IPS-11a (cell line): ENCODE results near the gene C10orf95.

Experiments
- H3K4me3 ChIP-seq: one replicate; pipeline ENCODE4 v1.5.1; 2013; ENCODE audit warnings: low read depth, low read length, control low read depth

C10orf95 gene

DNA sequence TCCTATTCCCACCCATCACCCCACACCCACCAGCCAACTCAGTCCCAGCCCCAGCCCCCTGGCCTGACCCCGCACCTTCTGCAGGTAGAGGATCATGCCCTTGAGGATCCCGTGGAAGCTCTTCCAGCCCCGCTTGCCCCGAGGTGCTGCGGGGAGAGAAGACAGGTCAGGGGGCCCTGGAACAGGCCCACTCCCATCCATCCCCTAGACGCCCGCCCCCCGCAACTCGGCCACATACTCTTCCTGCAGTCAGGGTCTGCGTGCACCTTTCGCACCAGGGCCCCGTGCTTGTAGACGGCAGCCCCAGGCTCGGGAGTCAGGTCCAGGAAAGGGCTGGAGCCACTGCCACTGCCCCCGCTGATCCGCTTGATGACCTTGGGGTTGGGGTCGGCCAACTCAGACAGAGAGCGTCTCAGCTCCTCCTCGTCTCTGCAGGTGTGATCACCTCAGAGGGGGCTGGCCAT, 46.2 kb downstream of the C10orf95 start:
- H3K4me3 ChIP-seq: no peak overlapping the region

DNA sequence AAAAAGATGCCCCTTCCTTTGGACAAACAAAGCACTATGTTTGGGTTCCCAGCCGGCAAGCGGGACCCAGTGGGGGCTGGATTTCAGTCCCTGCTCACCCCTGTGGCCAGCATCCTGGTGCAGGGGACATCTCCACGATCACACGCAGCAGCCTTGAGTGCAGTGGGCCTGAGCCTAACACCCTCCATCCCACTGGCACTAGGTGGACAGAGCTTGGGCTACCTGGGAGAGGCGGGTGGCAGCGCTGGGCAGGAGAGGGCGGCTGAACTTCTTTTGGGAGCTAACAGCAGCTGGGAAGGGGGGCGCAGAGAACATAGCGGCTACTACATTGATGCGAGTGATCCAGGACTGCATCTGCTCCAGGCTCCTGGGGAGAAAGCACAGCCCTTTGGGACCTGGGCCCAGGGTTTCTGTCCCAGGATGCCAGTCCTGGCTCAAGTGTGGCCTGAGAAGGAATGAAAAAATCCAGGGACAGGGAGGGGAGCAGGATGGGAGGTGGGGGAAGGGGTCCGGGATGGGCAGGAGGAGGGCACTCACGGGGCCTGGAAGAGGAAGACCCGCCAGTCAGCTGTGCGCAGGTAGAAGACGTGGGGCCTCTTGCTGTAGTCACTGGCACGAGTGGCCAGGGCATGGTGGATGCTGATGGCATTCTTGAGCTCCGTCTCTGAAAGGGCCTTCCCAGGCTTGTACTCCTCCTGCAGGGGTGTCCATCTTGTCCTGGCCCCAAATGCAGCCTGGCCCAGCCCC, 46.8 kb downstream of the C10orf95 start:
- H3K4me3 ChIP-seq: no peak overlapping the region

DNA sequence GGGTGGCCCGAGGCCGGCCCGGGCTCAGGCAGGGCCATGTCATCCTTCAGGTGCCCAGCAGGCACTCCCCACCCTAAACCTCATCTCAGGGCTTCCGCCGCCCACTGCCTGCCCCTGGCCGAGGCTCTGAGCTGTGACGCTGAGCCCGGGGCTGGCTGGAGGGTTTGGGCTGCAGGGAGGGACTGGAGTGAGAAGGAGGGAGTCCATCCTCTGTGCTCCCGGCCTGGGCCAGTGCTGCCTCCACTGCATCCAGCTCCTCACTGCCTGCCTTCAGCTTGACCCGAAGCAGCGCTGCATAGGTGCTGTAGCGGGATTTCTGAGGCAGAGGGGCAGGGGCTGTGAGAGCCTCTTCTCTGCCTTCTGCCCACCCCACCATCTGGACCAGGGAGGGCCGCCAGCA, 48.2 kb downstream of the C10orf95 start:
- no peak overlapping the region for H3K4me3 ChIP-seq

DNA sequence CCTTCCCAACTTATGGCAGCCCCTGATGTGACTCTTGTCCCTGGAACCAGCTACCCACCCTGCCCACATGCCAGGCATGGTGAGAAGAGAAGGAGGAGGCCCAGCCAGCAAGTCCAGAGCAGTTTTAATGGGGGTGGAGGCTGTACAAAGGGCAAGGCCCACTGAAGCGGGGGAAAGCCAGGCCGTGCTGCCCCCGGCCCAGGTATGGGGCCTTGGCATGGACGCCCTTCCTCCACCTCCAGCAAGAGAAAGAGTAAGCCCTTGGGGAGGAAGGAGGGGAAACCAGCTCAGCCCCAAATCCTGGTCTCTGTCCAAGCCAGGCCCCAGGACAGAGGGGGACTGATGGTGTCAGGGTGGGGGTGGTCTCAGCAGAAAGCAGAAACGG, 48.8 kb downstream of the C10orf95 start:
- H3K4me3 ChIP-seq: no peak overlapping the region

DNA sequence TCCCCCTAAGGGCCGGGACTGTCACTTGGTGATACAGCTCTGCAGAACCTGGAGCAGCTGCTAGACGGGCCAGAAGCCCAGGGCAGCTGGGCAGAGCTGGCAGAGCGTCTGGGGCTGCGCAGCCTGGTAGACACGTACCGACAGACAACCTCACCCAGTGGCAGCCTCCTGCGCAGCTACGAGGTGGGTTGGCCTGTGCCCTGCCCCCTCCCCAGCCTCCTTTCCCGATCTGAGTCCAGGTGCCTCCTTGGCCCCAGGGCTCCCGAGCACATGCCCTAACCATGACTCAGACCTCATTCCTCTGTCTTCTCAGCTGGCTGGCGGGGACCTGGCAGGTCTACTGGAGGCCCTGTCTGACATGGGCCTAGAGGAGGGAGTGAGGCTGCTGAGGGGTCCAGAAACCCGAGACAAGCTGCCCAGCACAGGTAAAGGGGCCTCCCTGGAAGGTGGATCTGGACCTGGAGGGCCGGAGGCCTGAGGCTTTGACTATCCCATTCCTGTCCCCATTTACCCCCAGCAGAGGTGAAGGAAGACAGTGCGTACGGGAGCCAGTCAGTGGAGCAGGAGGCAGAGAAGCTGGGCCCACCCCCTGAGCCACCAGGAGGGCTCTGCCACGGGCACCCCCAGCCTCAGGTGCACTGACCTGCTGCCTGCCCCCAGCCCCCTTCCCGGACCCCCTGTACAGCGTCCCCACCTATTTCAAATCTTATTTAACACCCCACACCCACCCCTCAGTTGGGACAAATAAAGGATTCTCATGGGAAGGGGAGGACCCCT, 49.4 kb downstream of the C10orf95 start:
- H3K4me3 ChIP-seq: no peak overlapping the region

DNA sequence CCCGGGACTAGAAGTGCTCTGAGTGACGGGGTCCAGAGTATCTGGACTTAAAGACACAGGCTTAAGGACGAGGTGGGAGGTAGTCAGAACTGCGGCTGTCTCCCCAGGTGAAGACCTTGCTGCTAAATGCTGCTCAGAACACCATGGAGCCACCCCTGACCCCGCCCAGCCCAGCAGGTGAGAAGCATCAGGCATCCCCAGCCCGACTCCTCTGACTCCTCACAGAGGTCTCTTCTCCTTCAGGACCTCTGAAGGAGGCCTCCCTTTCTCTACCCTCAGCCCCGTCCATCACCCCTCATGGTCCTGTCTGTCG, 50.0 kb downstream of the C10orf95 start:
- no peak overlapping the region for H3K4me3 ChIP-seq

DNA sequence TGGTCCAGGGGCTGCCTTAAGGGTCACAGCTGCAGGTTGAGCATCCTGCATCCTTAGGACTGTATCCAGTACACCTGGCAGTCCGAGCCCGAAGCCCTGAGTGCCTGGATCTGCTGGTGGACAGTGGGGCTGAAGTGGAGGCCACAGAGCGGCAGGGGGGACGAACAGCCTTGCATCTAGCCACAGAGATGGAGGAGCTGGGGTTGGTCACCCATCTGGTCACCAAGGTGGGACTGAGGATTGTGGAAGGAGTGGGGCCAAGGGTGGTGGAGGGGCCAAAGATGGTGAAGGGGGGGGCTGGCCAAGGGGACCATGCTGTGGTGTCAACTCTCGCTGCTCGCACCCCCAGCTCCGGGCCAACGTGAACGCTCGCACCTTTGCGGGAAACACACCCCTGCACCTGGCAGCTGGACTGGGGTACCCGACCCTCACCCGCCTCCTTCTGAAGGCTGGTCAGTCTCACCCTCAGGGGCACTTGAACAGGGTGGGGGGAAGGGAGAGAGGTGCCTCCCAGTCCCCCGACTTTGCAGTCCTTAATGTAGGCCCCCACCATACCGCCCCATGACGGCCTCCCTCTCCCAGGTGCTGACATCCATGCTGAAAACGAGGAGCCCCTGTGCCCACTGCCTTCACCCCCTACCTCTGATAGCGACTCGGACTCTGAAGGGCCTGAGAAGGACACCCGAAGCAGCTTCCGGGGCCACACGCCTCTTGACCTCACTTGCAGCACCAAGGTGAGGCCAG, 50.6 kb downstream of the C10orf95 start:
- H3K4me3 ChIP-seq: no peak overlapping the region

DNA sequence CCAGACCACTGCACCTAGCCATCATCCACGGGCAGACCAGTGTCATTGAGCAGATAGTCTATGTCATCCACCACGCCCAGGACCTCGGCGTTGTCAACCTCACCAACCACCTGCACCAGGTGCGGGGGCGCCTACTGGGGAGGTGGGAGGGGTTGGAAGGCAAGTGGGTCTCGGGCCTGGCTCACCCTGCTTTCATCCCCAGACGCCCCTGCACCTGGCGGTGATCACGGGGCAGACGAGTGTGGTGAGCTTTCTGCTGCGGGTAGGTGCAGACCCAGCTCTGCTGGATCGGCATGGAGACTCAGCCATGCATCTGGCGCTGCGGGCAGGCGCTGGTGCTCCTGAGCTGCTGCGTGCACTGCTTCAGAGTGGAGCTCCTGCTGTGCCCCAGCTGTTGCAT, 51.3 kb downstream of the C10orf95 start:
- no peak overlapping the region for H3K4me3 ChIP-seq
